HT1080 (cell line): ENCODE data around the gene NUP153. TPM values are rescaled to one million over a fixed set of nuclear protein-coding genes. Genes with fewer than 3 reads are reported as not detected.

Source experiments
- small RNA-seq: library from RNA; depleted of rRNA; stranded (forward); fragments of <200 nt; gene quantifications from one replicate; pipeline ENCODE3, GENCODE V24; 2014
- total RNA-seq: library from RNA; depleted of rRNA; stranded (reverse); fragments of >200 nt; shearing (Covaris generic); gene quantifications from 2 replicates; pipeline ENCODE4 v1.2.3, GENCODE V29; 2014; rRNA removed

NUP153 gene
- total RNA-seq, 1 experiment from 2014 or later, result 49.2 TPM

Small RNAs within 50 kb of the gene (small RNA-seq; reads per million reads assigned to genes)
- gene RF00019 (not detected), gene RNA5SP204 (11.8 reads per million, percentile 92 among the genes with 10 or more reads in this experiment), gene RNU6-190P (not detected), gene SUMO2P13 (not detected)

Other genes starting within 250 kb of the NUP153 start
- gene FAM8A1, start 106.6 kb downstream of the NUP153 start, total RNA-seq, result 4.8 and 6.0 TPM in 2 replicates